Limb (tissue), 2 donors: ENCODE data around the gene PTPRM.
A peak's percentile ranks its signal among the peaks of the same experiment; 100 is the strongest.

Experiments
- DNase-seq, 2 donors: peaks; one replicate each; pipeline ENCODE4 v3.0.0-alpha.2; 2016; ENCODE audit errors: extremely low spot score in 2 of 2

The PTPRM gene

GRCh38 chr18:8221452-8221851 is 654.3 kb downstream of the PTPRM start:
- DNase-seq = no peak

- no peak for DNase-seq
These were observed 657.5 kb downstream of the PTPRM start for GRCh38 chr18:8224576-8224975.

GRCh38 chr18:8229040-8229439 is 661.9 kb downstream of the PTPRM start:
- no peak for DNase-seq

- no peak for DNase-seq
These were observed 662.7 kb downstream of the PTPRM start for GRCh38 chr18:8229787-8230186.

- no peak for DNase-seq
These were observed 664.2 kb downstream of the PTPRM start for GRCh38 chr18:8231316-8231715.

GRCh38 chr18:8232791-8233190 is 665.7 kb downstream of the PTPRM start:
- DNase-seq = no peak

- DNase-seq = no peak
These were observed 668.8 kb downstream of the PTPRM start for GRCh38 chr18:8235894-8236293.

GRCh38 chr18:8238507-8238906 is 671.4 kb downstream of the PTPRM start:
- DNase-seq = no peak

GRCh38 chr18:8241731-8242130 is 674.6 kb downstream of the PTPRM start:
- DNase-seq = no peak

- no peak for DNase-seq
These were observed 675.1 kb downstream of the PTPRM start for GRCh38 chr18:8242151-8242696.

- DNase-seq = no peak
These were observed 680.6 kb downstream of the PTPRM start for GRCh38 chr18:8247700-8248099.

GRCh38 chr18:8248576-8248975 is 681.5 kb downstream of the PTPRM start:
- no peak for DNase-seq

GRCh38 chr18:8249811-8250210 is 682.7 kb downstream of the PTPRM start:
- DNase-seq = no peak

GRCh38 chr18:8252371-8252770 is 685.3 kb downstream of the PTPRM start:
- DNase-seq = no peak

GRCh38 chr18:8253944-8254343 is 686.8 kb downstream of the PTPRM start:
- no peak for DNase-seq

GRCh38 chr18:8254654-8255053 is 687.5 kb downstream of the PTPRM start:
- DNase-seq = peak in 1 of 2 donors; percentile 53

GRCh38 chr18:8257851-8258434 is 690.8 kb downstream of the PTPRM start:
- no peak for DNase-seq

GRCh38 chr18:8260319-8260718 is 693.2 kb downstream of the PTPRM start:
- DNase-seq = no peak

GRCh38 chr18:8260827-8261226 is 693.7 kb downstream of the PTPRM start:
- no peak for DNase-seq

GRCh38 chr18:8261651-8262091 is 694.6 kb downstream of the PTPRM start:
- DNase-seq = no peak

GRCh38 chr18:8262221-8262620 is 695.1 kb downstream of the PTPRM start:
- no peak for DNase-seq

GRCh38 chr18:8264116-8264515 is 697.0 kb downstream of the PTPRM start:
- DNase-seq = no peak

- DNase-seq = peak in 1 of 2 donors; percentile 72
These were observed 697.8 kb downstream of the PTPRM start for GRCh38 chr18:8264861-8265411.
